GM21390 (cell line): ENCODE measurements around the gene PRKD2.
"Not testable (repeated sequence)": the region's sequence is repeated elsewhere in the genome, so short reads cannot be mapped to it uniquely, and the experiment has no call there.

Source experiments
- ATAC-seq: cut with Tn5 transposase; IDR thresholded peaks from one replicate; pipeline ENCODE4 v1.9.1; 2021; ENCODE audit not compliant: unreplicated experiment

The PRKD2 gene

DNA sequence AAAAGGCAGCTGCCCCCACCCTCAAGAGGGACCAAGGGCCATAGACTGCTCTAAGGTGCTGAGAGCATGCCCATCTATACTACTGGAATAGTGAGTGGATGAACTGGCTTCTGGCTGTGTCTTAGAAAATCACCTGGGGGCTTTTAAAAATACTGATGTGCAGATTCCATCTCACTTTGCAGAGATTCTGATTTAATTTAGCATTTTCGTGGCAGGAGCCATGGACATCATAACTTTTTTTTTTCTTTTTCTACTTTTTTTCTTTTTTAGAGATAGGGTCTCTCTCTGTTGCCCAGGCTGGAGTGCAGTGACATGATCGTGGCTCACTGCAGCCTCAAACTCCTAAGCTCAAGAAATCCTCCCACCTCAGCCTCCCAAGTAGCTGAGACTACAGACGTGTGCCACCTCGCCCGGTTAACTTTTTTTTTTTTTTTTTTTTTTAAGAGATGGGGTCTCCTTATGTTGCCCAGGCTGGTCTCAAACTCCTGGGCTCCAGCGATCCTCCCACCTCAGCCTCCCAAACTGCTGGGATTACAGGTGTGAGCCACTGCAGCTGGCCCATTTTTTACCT lies 4.1 kb downstream of the PRKD2 start:
- ATAC-seq: not testable (repeated sequence)

DNA sequence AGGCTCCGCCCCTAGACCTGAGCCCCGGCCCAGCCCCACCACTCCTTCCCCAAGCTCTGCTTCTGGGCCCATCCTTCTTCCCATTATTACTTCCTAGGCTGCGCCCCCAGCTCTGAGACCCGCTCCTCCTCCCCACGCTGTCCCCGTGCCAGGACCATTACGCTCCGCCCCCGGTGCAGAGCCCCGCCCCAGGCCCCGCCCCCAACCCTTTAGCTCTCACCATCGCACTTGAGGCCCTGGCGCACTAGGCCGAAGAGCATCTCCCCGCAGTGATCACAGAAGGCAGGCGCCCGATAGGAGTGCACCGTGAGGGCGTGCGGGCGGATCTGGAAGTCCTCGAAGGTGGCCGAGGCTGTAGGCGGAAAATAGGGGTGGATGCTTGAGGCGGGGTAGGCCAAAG lies 6.2 kb downstream of the PRKD2 start:
- ATAC-seq: no peak

DNA sequence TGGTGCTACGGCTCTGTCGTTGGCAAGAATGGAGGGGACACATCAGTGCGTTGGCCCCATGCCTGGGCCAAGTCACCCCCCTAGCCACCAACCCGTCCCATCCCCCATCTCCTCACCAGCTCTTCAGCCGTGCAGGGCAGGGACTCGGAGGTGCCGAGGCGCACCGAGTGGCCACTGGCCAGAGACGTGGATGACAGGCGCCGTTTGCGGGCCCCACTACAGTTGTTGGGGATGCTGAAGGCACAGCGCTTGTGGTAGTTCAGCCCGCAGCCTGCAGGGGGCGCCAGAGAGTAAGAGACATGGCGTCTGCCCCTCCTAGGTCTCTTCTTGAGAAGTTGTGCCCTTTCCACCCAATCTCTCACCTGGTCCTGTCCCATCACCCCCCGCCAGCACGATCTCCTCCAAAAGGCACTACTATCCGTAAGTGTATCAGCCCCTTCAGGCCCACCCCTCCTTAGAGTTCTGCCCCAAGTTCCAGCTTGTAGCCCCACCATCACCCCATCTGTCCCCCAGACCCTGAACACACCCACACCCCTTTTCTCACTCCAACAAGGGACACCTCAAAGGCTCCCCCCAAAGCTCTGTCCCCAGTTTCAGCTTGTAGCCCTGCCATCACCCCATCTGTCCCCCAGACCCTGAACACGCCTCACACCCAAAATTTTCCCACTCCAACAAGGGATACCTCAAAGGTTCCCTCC lies 12.4 kb downstream of the PRKD2 start:
- ATAC-seq: no peak

DNA sequence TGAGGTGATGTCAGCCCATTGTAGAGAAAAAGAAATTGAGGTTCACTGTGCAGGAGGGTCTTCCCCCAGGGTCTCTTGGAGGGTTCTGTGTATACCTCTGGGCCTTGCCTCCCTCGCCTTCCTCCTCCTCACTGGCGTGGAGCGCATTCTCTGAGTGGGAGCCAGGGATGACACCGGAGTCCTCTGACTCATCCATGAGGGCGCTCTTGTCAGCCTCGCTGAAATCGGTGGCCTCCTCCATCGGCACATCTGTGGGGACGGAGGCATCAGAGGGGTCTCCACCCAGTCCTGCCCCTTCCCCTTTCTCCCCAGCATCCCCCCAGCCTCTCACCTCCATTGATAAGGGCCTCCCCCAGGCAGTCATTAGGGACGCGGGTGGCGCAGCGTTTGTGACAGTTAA lies 16.2 kb downstream of the PRKD2 start:
- ATAC-seq: no peak

DNA sequence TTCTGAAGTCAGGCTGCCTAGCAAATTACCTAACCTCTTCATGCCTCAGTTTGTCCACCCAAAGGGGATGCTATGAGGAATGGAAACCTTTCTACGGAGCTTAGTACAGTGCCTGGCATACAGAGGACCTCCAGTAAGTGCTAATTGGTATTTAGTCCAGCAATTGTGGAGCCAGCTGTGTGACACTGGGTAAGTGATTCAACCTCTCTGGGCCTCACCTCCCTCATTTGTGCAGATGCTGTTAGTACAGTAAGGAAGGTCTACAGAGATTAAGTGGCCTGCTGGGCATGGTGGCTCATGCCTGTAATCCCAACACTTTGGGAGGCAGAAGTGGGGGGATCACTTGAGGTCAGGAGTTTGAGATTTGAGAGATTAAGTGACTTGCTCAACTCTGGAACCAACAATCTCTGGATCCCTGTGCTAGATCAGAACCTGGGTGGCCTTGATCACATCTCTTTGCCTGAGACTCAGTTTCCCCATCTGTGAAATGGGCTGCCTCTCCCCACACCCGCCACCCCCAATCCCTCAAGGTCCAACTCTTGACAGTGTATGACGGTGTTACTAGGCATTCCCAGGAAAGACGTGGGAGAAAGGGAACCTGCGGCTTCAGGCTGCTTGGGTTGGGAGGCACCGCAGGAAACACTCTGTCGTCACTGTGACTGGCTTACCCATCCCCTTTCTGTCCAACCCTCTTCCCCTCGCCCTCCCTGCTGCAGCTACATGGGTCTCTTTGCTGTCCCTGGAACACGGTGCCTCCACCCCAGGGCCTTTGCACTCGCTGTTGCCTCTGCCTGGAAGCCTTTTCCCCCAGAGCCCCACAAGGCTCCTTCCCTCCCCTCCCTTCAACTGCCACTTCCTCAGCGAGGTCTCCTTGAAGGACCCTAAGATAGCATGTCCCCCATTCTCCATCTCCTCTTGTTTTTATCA lies 18.3 kb downstream of the PRKD2 start:
- ATAC-seq: no peak

DNA sequence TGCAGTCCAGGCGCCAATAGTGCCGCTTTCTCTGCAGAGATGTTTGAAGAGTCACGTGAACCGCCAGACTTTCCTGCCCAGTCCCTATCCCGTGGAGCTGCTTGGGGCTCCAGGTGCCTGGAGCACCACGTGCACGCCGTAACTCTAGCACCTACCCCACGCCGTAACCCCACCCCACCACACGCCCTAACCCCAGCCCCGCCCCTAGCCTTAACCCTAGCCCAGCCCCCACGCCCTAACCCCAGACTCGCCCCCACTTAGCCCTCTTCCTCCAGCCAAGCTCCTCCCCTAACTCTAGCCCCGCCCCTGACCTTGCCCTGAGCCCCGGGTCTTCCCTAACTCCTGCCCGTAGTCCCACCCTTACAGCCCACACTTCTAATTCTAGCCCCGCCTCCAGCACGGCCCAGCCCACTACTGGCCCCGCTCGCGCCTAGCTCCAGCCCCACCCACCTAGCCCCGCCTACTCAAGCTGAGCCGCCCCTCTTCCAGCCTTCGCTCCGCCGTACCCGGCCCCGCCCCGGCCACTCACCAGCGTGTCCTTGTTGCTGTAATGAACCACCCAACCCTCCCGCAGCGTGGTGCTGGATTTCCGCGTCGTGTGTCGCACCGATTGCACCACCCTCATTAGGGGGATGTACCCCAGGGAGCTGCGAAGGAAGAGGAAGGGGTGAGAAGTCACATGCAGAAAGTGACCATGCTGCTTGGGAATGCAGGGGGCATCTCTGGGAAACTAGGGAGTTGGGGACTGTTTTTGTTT lies 19.5 kb downstream of the PRKD2 start:
- ATAC-seq: no peak

DNA sequence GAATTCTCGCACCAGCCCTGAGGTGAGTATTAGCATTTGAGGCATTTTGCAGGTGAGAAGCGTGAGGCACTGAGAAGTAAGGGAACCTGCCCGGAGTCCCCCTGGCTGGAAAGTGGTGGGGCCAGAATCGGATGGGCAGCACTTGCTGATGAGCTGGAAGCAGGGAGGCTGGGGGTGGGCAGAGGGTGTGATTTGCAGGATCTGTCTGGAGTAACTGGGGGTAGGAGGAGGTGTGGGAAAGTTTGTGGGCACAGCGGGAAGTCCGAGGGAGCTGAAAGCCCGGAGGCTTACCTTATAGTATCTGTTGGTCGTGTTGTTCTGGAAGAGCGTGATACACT lies 20.1 kb downstream of the PRKD2 start:
- no peak for ATAC-seq

DNA sequence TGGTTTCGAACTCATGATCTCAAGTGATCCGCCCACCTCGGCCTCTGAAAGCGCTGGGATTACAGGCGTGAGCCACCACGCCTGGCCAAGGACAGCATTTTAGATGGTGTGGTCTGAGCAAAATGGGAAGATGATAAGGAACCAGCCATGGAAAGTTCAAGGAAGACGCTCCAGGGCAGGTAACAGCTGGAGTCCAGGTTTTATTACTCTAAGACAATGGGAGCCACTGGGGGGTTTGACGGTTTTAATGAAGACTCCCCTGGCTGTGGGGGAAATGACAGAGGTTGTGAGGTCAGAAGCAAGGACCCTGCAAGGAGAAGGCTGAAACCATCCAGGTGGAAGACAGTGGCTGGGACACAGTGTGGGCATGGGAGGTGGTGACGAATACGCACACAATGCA lies 20.9 kb downstream of the PRKD2 start:
- no peak for ATAC-seq

DNA sequence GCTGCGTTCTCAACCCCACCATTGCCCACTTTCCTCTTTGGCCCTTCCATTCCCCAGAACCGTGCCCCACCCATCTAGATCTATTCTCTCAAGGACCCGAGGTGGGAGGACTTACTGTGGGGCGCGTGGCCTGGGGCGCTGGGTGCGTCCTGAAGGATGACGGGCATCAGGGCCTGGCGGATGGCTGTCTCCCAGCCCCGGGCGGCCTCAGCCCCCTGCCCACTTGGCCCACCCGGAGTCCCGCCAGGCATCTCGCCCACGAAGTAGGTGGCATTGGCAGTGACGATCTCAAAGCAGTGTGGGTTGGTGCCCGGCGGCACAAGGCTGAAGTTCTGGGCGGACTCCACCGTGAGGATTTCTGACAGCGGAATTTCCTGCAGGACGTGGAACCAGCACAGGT lies 23.2 kb downstream of the PRKD2 start:
- ATAC-seq: no peak

DNA sequence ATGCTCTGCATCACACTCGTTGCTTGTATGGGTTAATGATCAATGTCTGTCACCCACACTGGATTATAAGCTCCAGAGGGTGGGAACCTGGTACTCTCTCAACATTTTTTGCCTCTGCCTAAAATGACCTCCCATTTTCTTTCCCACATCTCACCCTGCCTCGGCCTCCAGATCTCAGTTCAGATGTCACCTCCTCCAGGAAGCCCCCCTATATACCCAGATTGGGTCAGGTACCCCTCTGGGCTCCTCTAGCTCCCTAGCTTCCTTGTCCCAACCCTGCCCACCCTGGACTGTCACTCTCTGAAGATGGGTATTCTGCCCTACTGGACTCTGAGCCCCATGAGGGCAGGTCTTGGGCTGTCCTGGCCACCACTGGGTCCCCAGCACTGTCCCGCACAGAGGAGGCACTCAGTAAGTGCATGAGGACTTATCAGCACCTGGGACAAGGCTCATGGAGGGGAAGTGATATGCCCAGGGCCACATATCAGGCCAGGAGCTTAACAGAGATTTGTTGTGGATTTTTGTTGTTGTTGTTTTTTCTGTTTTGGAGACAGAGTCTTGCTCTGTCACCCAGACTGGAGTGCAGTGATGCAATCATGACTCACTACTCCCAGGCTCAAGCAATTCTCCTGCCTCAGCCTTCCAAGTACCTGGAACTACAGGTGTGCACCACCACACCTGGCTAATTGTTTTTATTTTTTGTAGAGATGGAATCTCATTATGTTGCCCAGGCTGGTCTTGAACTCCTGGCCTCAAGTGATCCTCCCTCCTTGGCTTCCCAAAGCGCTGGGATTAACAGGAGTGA lies 23.8 kb downstream of the PRKD2 start:
- ATAC-seq: no peak

DNA sequence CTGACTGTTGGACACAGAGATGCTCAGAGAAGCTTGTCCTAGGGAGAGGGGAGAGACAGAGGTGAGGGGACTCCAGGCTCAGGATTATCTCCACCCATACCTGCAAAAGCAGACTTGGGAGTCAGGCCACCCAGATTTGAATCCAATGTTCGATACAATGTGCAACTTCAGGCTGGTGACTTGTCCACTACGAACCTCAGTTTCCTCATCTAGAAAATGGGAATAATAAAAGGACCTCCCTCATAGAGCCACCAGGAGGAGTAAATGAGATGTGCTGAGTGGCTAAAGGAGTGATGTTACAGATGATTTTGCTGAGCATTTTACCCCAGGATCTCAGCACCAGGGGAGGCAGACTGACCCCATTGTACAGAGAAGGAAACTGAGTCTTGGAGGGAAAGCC lies 25.0 kb downstream of the PRKD2 start:
- ATAC-seq: no peak

DNA sequence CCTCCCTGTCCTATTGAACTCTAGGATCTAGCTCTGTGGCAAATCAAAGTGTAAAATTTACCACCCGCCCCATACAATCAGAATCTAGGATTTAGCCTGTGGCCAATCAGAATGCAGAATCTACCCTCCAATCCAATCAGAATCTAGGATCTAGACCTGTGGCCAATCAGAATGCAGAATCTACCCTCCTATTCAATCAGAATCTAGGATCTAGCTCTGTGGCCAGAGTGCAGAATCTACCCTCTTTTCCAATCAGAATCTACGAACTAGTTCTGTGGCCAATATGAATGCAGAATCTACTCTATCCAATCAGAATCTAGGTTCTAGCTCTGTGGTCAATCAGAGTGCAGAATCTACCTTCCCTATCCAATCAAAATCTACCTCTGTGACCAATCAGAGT lies 25.8 kb downstream of the PRKD2 start:
- ATAC-seq: no peak

DNA sequence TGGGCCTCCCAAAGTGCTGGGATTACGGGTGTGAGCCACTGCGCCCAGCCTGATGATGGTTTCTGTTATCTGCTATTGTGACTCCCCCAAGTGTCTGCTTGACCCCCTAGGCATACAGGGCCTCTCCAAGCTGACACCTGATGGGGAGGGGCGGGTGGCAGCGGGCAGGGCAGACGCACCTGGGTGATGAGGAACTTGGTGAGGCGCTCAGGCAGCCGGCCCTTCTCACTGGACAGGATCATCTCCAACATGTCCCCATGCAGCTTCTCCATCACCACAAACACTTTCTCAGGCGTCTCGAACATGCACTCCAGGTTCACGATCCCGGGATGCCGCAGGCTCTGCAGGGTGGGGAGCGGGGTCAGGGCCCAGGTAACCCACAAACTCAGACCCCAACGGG lies 27.6 kb downstream of the PRKD2 start:
- ATAC-seq: no peak

DNA sequence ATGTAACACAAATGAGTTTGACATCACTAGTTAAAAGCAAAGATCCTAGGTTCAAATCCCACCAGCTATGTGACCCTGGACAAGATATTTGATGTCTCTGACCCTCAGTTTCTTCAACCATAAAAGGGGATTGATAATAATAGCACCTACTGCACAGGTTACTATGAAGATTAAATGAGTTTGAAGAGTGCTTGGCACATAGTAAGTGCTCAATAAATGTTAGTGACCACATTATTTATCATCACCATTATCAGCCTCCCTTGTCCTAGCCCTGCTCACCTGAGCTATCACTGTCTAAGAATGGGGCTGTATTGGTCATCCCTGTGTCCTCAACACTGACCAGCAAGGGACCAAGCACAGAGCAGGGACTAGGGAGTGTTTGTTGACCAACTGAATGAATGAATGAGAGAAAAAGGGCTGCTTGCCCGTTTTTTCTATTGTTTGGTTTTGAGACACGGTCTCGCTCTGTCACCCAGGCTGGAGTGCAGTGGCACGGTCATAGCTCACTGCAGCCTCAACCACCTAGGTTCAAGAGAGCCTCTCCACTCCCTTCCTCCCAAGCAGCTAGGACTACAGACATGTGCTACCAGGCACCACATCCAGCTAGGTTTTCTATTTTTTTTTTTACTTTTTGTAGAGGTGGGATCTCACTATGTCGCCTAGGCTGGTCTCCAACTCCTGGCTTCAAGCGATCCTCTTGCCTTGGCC lies 29.3 kb downstream of the PRKD2 start:
- no peak for ATAC-seq

DNA sequence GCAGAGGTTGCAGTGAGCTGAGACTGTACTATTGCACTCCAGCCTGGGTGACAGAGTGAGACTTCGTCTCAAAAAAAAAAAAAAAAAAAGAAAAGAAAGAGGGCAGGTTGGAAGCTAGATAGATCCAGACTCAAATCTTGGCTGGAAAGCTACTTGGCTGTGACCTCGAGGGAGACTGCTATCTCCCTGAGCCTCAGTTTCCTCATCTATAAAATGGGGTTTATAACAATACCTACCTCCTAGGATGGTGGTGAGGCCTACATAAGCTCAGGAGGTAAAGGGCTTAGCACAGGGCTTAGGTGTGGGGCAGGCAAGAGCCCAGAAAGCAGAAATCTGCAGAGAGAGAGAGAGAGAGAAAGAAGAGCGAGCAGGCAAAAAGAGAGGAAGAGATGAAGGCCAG lies 31.7 kb downstream of the PRKD2 start:
- ATAC-seq: no peak

DNA sequence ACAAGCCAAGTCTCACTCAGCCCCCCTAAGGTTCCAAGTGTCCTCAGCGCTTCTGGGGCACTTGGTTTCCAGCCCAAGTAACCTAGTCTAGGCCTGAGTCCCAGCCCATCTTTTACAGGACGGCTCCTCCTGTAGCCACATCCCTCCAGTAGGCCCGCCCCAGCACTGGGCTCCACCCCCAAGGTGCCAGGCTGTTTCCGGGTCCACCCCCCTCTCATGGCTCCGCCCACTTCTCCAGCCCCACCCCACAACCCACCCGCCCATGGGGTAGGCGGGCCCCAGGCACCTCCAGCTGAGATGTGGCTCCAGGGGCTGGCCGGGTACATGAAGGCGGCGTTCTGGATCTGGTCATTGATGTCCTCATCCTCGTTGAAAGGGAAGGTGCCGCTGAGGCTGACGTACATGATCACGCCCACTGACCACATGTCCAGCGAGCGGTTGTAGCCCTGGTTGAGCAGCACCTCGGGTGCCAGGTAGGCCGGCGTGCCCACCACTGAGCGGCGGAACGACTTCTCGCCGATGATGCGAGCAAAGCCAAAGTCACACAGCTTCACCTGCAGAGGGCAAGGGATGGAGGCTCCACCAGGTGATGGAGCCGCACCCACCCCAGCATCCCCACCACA lies 38.7 kb downstream of the PRKD2 start:
- no peak for ATAC-seq

DNA sequence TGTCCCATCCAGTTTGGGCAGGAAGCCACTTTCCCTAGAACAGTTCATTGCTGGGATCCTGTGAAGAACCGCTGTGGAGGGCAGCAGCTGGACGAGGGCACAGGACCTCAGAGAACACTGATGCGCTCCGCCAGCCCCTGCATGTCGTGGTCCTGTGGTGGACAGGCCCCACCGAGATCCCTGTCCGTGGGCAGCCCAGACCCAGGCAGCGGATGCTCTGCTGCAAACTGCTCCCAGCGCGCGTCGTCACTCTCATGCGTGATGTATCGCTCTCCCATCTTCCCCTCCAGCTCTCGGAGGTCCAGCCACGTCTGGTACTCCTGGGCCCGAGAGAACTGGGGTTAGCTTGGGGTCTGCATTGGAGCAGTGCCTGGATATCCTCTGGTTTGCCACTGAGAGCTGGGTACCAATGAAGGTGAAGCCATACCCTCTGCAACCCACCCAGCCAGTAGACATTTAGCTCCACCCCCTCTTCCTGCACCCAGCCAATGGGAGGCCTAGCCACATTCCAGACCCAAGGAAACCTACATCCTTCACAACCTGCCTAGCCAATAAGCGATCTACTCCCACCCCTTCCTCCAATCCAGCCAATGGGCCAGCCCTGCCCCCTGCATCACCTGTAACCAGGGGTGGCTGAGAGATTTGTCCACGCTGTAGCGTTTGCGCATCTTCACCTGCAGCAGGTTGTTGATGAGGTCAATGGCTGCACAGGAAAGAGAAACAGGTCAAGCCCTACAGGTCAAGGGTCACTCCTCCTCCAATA lies 42.3 kb downstream of the PRKD2 start:
- ATAC-seq: no peak

DNA sequence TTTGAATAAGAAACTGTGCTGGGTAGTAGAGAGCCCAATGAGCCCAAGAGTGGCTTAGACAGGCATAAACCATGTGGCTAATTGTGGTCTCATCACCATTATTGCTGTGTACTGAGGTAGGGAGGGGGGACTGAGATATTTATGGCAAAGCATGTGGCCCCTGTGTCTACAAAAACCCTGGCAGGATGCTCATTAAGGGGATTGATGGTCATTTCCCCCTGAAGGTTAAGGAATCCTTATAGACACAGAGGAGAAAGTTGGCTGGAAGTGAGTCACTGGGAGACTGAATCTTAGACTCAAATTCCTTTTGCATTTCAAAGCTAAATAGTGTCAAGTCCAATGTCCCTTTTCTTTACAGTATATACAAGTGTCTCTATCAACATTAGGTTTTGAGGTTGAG lies 46.1 kb downstream of the PRKD2 start:
- no peak for ATAC-seq

DNA sequence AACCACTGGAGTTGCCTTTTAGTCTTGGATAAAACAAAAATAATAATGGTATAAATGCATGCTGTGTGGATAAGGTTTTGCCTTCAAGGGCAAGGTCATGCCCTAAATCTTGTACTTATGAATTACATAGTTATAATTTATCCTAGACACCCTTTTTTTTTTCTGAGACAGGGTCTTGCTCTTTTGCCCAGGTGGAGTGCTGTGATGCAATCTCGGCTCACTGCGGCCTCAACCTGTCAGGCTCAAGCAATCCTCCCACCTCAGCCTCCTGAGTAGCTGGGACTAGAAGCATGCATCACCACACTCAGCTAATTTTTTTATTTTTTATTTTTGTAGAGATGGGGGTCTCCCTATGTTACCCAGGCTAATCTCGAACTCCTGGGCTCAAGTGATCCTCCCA lies 48.3 kb downstream of the PRKD2 start:
- ATAC-seq: no peak
